ENCODE data around the gene CHCHD2.
"Not testable (repeated sequence)": the region's sequence is repeated elsewhere in the genome, so short reads cannot be mapped to it uniquely, and the experiment has no call there.

CHCHD2 gene

GRCh38 chr7:56106108-56107073, at the start of gene CHCHD2:
TSS of gene CHCHD2 (minus strand) at chr7:56106476. CDS start at chr7:56106413, 63 bp downstream.
- peak; percentile 100 for ATAC-seq
- TF ChIP-seq TSHZ2 (CRISPR knock-in tag; IDR thresholded peaks at IDR 0.05): peak; percentile 67; the same call in 1 of the 2 replicates
- no peak for TF ChIP-seq TOX (CRISPR knock-in tag; IDR thresholded peaks at IDR 0.05; ENCODE audit: borderline replicate concordance)
- TF ChIP-seq ZFP30 (CRISPR knock-in tag; IDR thresholded peaks at IDR 0.05): no peak
- TF ChIP-seq CSRNP3 (CRISPR knock-in tag; IDR thresholded peaks at IDR 0.05): no peak
- TF ChIP-seq ZC3H10 (CRISPR knock-in tag; IDR thresholded peaks at IDR 0.05): peak; percentile 21
- peak; percentile 11; the same call in 1 of the 2 replicates for TF ChIP-seq GLIS3 (CRISPR knock-in tag; IDR thresholded peaks at IDR 0.05)
- TF ChIP-seq ISL1 (CRISPR knock-in tag; IDR thresholded peaks at IDR 0.05): no peak
- TF ChIP-seq RARB (CRISPR knock-in tag; IDR thresholded peaks at IDR 0.05): no peak
- TF ChIP-seq ZFP3 (CRISPR knock-in tag; IDR thresholded peaks at IDR 0.05): 0 out of 2 replicates have a peak, but pooled peaks have one; percentile 60
- TF ChIP-seq CSDC2 (CRISPR knock-in tag; IDR thresholded peaks at IDR 0.05): peak; percentile 49; the same call in 1 of the 2 replicates
- TF ChIP-seq ZNF70 (CRISPR knock-in tag; IDR thresholded peaks at IDR 0.05): no peak
- peak; percentile 78; the same call in 1 of the 2 replicates for TF ChIP-seq PPARA (CRISPR knock-in tag; IDR thresholded peaks at IDR 0.05; ENCODE audit: borderline replicate concordance)
- 0 out of 2 replicates have a peak, but pooled peaks have one; percentile 39 for TF ChIP-seq ZNF565 (CRISPR knock-in tag; conservative IDR thresholded peaks at IDR 0.05; ENCODE audit: low read depth)
- no peak for TF ChIP-seq BACH2 (CRISPR knock-in tag; IDR thresholded peaks at IDR 0.05; ENCODE audit: borderline replicate concordance)
- TF ChIP-seq POU6F1 (CRISPR knock-in tag; IDR thresholded peaks at IDR 0.05; ENCODE audit: borderline replicate concordance, low read depth): peak; percentile 79; the same call in 1 of the 2 replicates
- TF ChIP-seq PATZ1 (CRISPR knock-in tag; IDR thresholded peaks at IDR 0.05; ENCODE audit: borderline replicate concordance): no peak
- TF ChIP-seq OSR1 (CRISPR knock-in tag; IDR thresholded peaks at IDR 0.05): no peak
- peak; percentile 49; the same call in 1 of the 2 replicates for TF ChIP-seq SNAI2 (CRISPR knock-in tag; IDR thresholded peaks at IDR 0.05)
- TF ChIP-seq ZNF8 (CRISPR knock-in tag; IDR thresholded peaks at IDR 0.05): 0 out of 2 replicates have a peak, but pooled peaks have one; percentile 15

- ATAC-seq: not testable (repeated sequence)
These were observed 24.8 kb upstream of the CHCHD2 start for GRCh38 chr7:56131062-56131461.

GRCh38 chr7:56127241-56127975, 21.1 kb upstream of the CHCHD2 start:
- no peak for TF ChIP-seq POU6F1 (CRISPR knock-in tag; IDR thresholded peaks at IDR 0.05; ENCODE audit: borderline replicate concordance, low read depth)
- no peak for TF ChIP-seq TOX (CRISPR knock-in tag; IDR thresholded peaks at IDR 0.05; ENCODE audit: borderline replicate concordance)
- ATAC-seq: no peak; the same call in 1 of the 3 replicates

Data from SK-N-SH treated with all-trans-retinoic acid at 6 μM for 48 hours (cell line).